Measurements from ENCODE around the gene DLK2.

DLK2 gene

GRCh38 chr6:43451348-43451747 is 4.0 kb downstream of the DLK2 start:
- in situ Hi-C loops (cut with MboI; ENCODE audit: low pct_unique_long_range_greater_than_20kb, low sequenced_read_pairs, unreplicated experiment) = no loop called here
- no peak for TF ChIP-seq CTCF (IDR thresholded peaks at IDR 0.05; ENCODE audit: extremely low read depth, insufficient read depth, missing control alignments)

GRCh38 chr6:43450699-43451131 is 4.6 kb downstream of the DLK2 start:
- TF ChIP-seq CTCF (IDR thresholded peaks at IDR 0.05; ENCODE audit: extremely low read depth, insufficient read depth, missing control alignments) = no peak
- no peak for DNase-seq (ENCODE audit: low spot score)
- in situ Hi-C loops (cut with MboI; ENCODE audit: low pct_unique_long_range_greater_than_20kb, low sequenced_read_pairs, unreplicated experiment) = no loop called here

More at GRCh38 chr6:43451348-43451747, 4.0 kb downstream of the DLK2 start:
- no peak for DNase-seq (ENCODE audit: low spot score)

- DNase-seq (ENCODE audit: low spot score) = no peak
- in situ Hi-C loops (cut with MboI; ENCODE audit: low pct_unique_long_range_greater_than_20kb, low sequenced_read_pairs, unreplicated experiment) = no loop called here
- no peak for TF ChIP-seq CTCF (IDR thresholded peaks at IDR 0.05; ENCODE audit: extremely low read depth, insufficient read depth, missing control alignments)
Measured at GRCh38 chr6:43448916-43449315, 6.4 kb downstream of the DLK2 start.

GRCh38 chr6:43447604-43448003 is 7.7 kb downstream of the DLK2 start:
- in situ Hi-C loops (cut with MboI; ENCODE audit: low pct_unique_long_range_greater_than_20kb, low sequenced_read_pairs, unreplicated experiment) = no loop called here
- no peak for DNase-seq (ENCODE audit: low spot score)
- no peak for TF ChIP-seq CTCF (IDR thresholded peaks at IDR 0.05; ENCODE audit: extremely low read depth, insufficient read depth, missing control alignments)

- no peak for DNase-seq (ENCODE audit: low spot score)
- in situ Hi-C loops (cut with MboI; ENCODE audit: low pct_unique_long_range_greater_than_20kb, low sequenced_read_pairs, unreplicated experiment) = no loop called here
- TF ChIP-seq CTCF (IDR thresholded peaks at IDR 0.05; ENCODE audit: extremely low read depth, insufficient read depth, missing control alignments) = no peak
Measured at GRCh38 chr6:43445576-43445975, 9.8 kb downstream of the DLK2 start.

GRCh38 chr6:43444582-43444981 is 10.8 kb downstream of the DLK2 start:
- in situ Hi-C loops (cut with MboI; ENCODE audit: low pct_unique_long_range_greater_than_20kb, low sequenced_read_pairs, unreplicated experiment) = no loop called here
- TF ChIP-seq CTCF (IDR thresholded peaks at IDR 0.05; ENCODE audit: extremely low read depth, insufficient read depth, missing control alignments) = no peak
- no peak for DNase-seq (ENCODE audit: low spot score)

- no peak for TF ChIP-seq CTCF (IDR thresholded peaks at IDR 0.05; ENCODE audit: extremely low read depth, insufficient read depth, missing control alignments)
- no peak for DNase-seq (ENCODE audit: low spot score)
- in situ Hi-C loops (cut with MboI; ENCODE audit: low pct_unique_long_range_greater_than_20kb, low sequenced_read_pairs, unreplicated experiment) = no loop called here
Measured at GRCh38 chr6:43444036-43444435, 11.3 kb downstream of the DLK2 start.

All from GM13977 (cell line).